ENCODE results near the gene SPINK2.

DNA sequence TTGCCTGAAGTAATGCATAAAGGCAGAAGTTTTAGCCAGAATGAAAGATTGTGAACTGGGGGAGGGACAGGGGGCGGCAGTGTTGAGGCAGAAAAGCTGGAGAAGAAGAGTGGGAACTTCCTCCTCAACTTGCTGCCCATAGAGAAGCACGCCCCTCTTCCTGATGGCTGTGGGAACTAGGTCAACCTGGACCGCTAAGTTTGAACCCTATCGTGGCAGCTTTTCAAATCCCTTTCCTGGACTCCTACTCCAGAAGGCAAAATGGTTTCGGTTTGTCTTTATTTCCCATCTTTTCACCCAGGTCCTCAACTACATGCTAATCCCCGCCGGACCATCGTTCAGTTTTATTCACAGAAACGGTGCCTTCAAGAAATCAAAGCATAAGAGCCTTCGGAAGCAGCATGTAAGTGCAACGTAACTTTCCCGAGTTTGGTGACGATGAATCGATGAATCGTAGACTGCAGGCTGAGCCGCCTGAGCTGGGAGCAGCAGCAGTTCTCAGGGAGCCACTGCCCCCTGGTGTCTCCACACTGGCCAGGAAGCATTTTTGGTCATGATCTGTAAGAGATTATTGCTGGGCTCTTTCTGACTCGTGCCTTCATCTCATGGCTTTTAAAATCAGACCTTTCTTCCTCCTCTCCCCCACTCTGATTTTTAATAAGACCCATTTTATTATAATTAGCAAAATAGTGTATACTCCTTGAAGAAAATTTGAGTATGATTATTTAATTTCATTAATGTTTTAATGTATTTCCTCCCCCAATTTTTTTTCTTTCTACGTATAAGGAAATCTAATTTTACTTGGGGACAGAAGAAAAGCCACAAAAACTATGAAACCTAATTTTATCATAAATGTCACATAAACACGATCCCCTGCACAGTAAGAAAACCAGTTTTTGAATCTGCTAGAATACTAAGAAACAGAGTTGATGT lies 21.4 kb downstream of the SPINK2 start:
- TF ChIP-seq, protein P1, sequence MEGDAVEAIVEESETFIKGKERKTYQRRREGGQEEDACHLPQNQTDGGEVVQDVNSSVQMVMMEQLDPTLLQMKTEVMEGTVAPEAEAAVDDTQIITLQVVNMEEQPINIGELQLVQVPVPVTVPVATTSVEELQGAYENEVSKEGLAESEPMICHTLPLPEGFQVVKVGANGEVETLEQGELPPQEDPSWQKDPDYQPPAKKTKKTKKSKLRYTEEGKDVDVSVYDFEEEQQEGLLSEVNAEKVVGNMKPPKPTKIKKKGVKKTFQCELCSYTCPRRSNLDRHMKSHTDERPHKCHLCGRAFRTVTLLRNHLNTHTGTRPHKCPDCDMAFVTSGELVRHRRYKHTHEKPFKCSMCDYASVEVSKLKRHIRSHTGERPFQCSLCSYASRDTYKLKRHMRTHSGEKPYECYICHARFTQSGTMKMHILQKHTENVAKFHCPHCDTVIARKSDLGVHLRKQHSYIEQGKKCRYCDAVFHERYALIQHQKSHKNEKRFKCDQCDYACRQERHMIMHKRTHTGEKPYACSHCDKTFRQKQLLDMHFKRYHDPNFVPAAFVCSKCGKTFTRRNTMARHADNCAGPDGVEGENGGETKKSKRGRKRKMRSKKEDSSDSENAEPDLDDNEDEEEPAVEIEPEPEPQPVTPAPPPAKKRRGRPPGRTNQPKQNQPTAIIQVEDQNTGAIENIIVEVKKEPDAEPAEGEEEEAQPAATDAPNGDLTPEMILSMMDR (IDR thresholded peaks at IDR 0.05), result peak; percentile 59 to 88 (median 85)
- no peak for TF ChIP-seq POLR2A (IDR thresholded peaks at IDR 0.05)

Measured in body of pancreas (tissue), 4 donors.